ENCODE measurements around the gene CNOT4. TPM values are rescaled to one million over a fixed set of nuclear protein-coding genes. Genes with fewer than 3 reads are reported as not detected.
A peak's percentile ranks its signal among the peaks of the same experiment; 100 is the strongest.

Gene CNOT4
- total and polyA plus RNA-seq, 2 of the 13 experiments (the other 11 are each of a cell fraction or from before 2014, with no cell fraction given), result 7.4 to 8.4 TPM

GRCh38 chr7:135414208-135414607 is 95.7 kb downstream of the CNOT4 start (continued):
- TF ChIP-seq ZNF513 (CRISPR knock-in tag; conservative IDR thresholded peaks at IDR 0.05) (no peak), GRHL1 (CRISPR knock-in tag; conservative IDR thresholded peaks at IDR 0.05) (no peak), E2F5 (CRISPR knock-in tag; conservative IDR thresholded peaks at IDR 0.05) (no peak), PHB2 (IDR thresholded peaks at IDR 0.05; ENCODE audit: partially characterized antibody) (no peak), FOXO4 (CRISPR knock-in tag; conservative IDR thresholded peaks at IDR 0.05) (no peak), MIXL1 (CRISPR knock-in tag; IDR thresholded peaks at IDR 0.05) (0 out of 2 replicates have a peak, but pooled peaks have one; percentile 14), ZBTB40 (IDR thresholded peaks at IDR 0.05) (no peak), ZBTB40 (CRISPR knock-in tag; IDR thresholded peaks at IDR 0.05) (no peak), ZKSCAN8 (CRISPR knock-in tag; IDR thresholded peaks at IDR 0.05; ENCODE audit: borderline replicate concordance) (no peak), RARA (CRISPR knock-in tag; IDR thresholded peaks at IDR 0.05) (no peak), ZNF770 (CRISPR knock-in tag; IDR thresholded peaks at IDR 0.05) (no peak), ZNF260 (CRISPR knock-in tag; IDR thresholded peaks at IDR 0.05; ENCODE audit: borderline replicate concordance, low read depth) (no peak), PITX1 (CRISPR knock-in tag; IDR thresholded peaks at IDR 0.05) (no peak)

Data from HepG2 (cell line).